Central memory CD4-positive, alpha-beta T cell (primary cell): ENCODE measurements around the gene PAQR6.

Source experiments
- DNase-seq: peaks from one replicate; pipeline ENCODE4 v3.0.0; 2022
- total RNA-seq, 3 experiments: gene quantifications; one replicate each; lab custom pipeline; 2026; lab: John Stamatoyannopoulos, UW

PAQR6 gene
- 2.5 to 6.6 (median 3.0) reads per million in 3 experiments for total RNA-seq

GRCh38 chr1:156247460-156248322 lies at the start of gene PAQR6:
TSS of gene PAQR6 (minus strand) at chr1:156248056. CDS start at chr1:156246731, 1,325 bp downstream.
- DNase-seq, result no peak

- peak; percentile 57 for DNase-seq
Observed at GRCh38 chr1:156295391-156295947, 47.6 kb upstream of the PAQR6 start, which contains the start of gene GLMP. TSS of gene GLMP (minus strand) at chr1:156295679. CDS start at chr1:156295645, 34 bp downstream.

GRCh38 chr1:156293895-156294294 lies 46.0 kb upstream of the PAQR6 start:
- DNase-seq, result no peak

GRCh38 chr1:156293098-156293434 lies 45.2 kb upstream of the PAQR6 start:
- DNase-seq, result no peak

- no peak for DNase-seq
Observed at GRCh38 chr1:156291226-156292061, 43.6 kb upstream of the PAQR6 start.

GRCh38 chr1:156289857-156290256 lies 42.0 kb upstream of the PAQR6 start:
- DNase-seq, result no peak

GRCh38 chr1:156286061-156286460 lies 38.2 kb upstream of the PAQR6 start:
- no peak for DNase-seq

- no peak for DNase-seq
Observed at GRCh38 chr1:156285437-156285836, 37.6 kb upstream of the PAQR6 start.

GRCh38 chr1:156284757-156285156 lies 36.9 kb upstream of the PAQR6 start:
- no peak for DNase-seq

- no peak for DNase-seq
Observed at GRCh38 chr1:156284112-156284511, 36.3 kb upstream of the PAQR6 start, which contains the start of gene TMEM79. TSS of gene TMEM79 (plus strand) at chr1:156284325. CDS start at chr1:156285227, 902 bp downstream.

- no peak for DNase-seq
Observed at GRCh38 chr1:156283521-156283920, 35.7 kb upstream of the PAQR6 start.

- peak; percentile 97 for DNase-seq
Observed at GRCh38 chr1:156282479-156283222, 34.8 kb upstream of the PAQR6 start, which contains the start of gene SMG5. TSS of gene SMG5 (minus strand) at chr1:156282825. CDS start at chr1:156282680, 145 bp downstream.

- no peak for DNase-seq
Observed at GRCh38 chr1:156281693-156282478, 34.0 kb upstream of the PAQR6 start.

- DNase-seq, result no peak
Observed at GRCh38 chr1:156281281-156281680, 33.4 kb upstream of the PAQR6 start.

GRCh38 chr1:156279837-156280236 lies 32.0 kb upstream of the PAQR6 start:
- DNase-seq, result no peak

GRCh38 chr1:156276966-156277381 lies 29.1 kb upstream of the PAQR6 start:
- DNase-seq, result no peak

GRCh38 chr1:156276532-156276931 lies 28.7 kb upstream of the PAQR6 start:
- no peak for DNase-seq

- no peak for DNase-seq
Observed at GRCh38 chr1:156270314-156270713, 22.5 kb upstream of the PAQR6 start.

GRCh38 chr1:156268336-156268735 lies 20.5 kb upstream of the PAQR6 start:
- no peak for DNase-seq

GRCh38 chr1:156266051-156266450 lies 18.2 kb upstream of the PAQR6 start:
- no peak for DNase-seq

- DNase-seq, result no peak
Observed at GRCh38 chr1:156263288-156263655, 15.4 kb upstream of the PAQR6 start.
